ENCODE measurements around the gene RANBP1. TPM values are rescaled to one million over a fixed set of nuclear protein-coding genes. Genes with fewer than 3 reads are reported as not detected.

Gene RANBP1
- total and polyA plus RNA-seq, 9 of the 15 experiments (the other 6 are each of a cell fraction or from before 2014, with no cell fraction given) = 162 to 2,891 (median 1,289) TPM

DNA sequence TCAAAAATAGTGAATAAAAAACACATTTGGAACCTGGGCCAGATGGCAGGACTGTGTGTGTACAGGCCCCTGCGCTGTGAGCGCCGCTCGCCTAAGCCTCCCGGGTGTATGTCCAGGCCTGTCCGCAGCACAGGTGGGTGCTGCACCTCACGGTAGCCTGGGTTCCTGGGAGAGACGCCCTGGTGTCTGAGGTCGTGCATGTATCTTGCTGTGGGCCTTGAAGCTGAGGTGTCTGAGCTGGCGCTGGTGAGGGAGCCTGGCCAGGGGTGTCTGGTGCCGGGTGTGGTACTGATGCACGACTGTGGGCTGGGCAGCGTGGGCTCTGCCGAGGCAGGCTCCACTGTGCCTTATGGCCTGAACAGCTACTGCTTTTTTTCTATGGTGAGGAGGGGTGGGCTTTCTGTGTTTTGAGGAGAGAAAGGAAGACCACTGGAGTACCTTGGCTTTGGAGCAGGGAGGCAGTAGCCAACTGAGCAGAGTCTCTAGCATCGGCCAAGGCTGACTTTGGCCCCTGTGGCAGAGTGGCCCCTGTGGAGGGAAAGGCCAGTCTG lies 11.5 kb downstream of the RANBP1 start (continued):
- TF ChIP-seq, protein P1, sequence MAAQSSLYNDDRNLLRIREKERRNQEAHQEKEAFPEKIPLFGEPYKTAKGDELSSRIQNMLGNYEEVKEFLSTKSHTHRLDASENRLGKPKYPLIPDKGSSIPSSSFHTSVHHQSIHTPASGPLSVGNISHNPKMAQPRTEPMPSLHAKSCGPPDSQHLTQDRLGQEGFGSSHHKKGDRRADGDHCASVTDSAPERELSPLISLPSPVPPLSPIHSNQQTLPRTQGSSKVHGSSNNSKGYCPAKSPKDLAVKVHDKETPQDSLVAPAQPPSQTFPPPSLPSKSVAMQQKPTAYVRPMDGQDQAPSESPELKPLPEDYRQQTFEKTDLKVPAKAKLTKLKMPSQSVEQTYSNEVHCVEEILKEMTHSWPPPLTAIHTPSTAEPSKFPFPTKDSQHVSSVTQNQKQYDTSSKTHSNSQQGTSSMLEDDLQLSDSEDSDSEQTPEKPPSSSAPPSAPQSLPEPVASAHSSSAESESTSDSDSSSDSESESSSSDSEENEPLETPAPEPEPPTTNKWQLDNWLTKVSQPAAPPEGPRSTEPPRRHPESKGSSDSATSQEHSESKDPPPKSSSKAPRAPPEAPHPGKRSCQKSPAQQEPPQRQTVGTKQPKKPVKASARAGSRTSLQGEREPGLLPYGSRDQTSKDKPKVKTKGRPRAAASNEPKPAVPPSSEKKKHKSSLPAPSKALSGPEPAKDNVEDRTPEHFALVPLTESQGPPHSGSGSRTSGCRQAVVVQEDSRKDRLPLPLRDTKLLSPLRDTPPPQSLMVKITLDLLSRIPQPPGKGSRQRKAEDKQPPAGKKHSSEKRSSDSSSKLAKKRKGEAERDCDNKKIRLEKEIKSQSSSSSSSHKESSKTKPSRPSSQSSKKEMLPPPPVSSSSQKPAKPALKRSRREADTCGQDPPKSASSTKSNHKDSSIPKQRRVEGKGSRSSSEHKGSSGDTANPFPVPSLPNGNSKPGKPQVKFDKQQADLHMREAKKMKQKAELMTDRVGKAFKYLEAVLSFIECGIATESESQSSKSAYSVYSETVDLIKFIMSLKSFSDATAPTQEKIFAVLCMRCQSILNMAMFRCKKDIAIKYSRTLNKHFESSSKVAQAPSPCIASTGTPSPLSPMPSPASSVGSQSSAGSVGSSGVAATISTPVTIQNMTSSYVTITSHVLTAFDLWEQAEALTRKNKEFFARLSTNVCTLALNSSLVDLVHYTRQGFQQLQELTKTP (IDR thresholded peaks at IDR 0.05; ENCODE audit: low read depth in 1 of 2, partially characterized antibody in 2 of 2) = no peak
- TF ChIP-seq, protein P2, sequence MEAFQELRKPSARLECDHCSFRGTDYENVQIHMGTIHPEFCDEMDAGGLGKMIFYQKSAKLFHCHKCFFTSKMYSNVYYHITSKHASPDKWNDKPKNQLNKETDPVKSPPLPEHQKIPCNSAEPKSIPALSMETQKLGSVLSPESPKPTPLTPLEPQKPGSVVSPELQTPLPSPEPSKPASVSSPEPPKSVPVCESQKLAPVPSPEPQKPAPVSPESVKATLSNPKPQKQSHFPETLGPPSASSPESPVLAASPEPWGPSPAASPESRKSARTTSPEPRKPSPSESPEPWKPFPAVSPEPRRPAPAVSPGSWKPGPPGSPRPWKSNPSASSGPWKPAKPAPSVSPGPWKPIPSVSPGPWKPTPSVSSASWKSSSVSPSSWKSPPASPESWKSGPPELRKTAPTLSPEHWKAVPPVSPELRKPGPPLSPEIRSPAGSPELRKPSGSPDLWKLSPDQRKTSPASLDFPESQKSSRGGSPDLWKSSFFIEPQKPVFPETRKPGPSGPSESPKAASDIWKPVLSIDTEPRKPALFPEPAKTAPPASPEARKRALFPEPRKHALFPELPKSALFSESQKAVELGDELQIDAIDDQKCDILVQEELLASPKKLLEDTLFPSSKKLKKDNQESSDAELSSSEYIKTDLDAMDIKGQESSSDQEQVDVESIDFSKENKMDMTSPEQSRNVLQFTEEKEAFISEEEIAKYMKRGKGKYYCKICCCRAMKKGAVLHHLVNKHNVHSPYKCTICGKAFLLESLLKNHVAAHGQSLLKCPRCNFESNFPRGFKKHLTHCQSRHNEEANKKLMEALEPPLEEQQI (IDR thresholded peaks at IDR 0.05) = no peak
- TF ChIP-seq LARP7 (IDR thresholded peaks at IDR 0.05) (no peak), CCNT2 (IDR thresholded peaks at IDR 0.05; ENCODE audit: borderline replicate concordance, extremely low read depth, insufficient read length, low read depth, low read length) (no peak), TARDBP (IDR thresholded peaks at IDR 0.05) (no peak), PRMT5 (CRISPR knock-in tag; IDR thresholded peaks at IDR 0.05) (no peak), PCBP1 (IDR thresholded peaks at IDR 0.05; ENCODE audit: low read depth, low read length, poor library complexity, severe bottlenecking) (no peak), HNRNPH1 (optimal IDR thresholded peaks at IDR 0.05; ENCODE audit: low read depth, low read length) (no peak), NCOA2 (IDR thresholded peaks at IDR 0.05; ENCODE audit: partially characterized antibody in 2 of 2) (no peak), TEAD4 (IDR thresholded peaks at IDR 0.05; ENCODE audit: low read length) (no peak; the same call in 1 of the 2 replicates), TEAD4 (CRISPR knock-in tag; IDR thresholded peaks at IDR 0.05; ENCODE audit: borderline replicate concordance) (no peak), DIDO1 (tag; IDR thresholded peaks at IDR 0.05; ENCODE audit: low read depth) (no peak)
- TF ChIP-seq, protein P3, sequence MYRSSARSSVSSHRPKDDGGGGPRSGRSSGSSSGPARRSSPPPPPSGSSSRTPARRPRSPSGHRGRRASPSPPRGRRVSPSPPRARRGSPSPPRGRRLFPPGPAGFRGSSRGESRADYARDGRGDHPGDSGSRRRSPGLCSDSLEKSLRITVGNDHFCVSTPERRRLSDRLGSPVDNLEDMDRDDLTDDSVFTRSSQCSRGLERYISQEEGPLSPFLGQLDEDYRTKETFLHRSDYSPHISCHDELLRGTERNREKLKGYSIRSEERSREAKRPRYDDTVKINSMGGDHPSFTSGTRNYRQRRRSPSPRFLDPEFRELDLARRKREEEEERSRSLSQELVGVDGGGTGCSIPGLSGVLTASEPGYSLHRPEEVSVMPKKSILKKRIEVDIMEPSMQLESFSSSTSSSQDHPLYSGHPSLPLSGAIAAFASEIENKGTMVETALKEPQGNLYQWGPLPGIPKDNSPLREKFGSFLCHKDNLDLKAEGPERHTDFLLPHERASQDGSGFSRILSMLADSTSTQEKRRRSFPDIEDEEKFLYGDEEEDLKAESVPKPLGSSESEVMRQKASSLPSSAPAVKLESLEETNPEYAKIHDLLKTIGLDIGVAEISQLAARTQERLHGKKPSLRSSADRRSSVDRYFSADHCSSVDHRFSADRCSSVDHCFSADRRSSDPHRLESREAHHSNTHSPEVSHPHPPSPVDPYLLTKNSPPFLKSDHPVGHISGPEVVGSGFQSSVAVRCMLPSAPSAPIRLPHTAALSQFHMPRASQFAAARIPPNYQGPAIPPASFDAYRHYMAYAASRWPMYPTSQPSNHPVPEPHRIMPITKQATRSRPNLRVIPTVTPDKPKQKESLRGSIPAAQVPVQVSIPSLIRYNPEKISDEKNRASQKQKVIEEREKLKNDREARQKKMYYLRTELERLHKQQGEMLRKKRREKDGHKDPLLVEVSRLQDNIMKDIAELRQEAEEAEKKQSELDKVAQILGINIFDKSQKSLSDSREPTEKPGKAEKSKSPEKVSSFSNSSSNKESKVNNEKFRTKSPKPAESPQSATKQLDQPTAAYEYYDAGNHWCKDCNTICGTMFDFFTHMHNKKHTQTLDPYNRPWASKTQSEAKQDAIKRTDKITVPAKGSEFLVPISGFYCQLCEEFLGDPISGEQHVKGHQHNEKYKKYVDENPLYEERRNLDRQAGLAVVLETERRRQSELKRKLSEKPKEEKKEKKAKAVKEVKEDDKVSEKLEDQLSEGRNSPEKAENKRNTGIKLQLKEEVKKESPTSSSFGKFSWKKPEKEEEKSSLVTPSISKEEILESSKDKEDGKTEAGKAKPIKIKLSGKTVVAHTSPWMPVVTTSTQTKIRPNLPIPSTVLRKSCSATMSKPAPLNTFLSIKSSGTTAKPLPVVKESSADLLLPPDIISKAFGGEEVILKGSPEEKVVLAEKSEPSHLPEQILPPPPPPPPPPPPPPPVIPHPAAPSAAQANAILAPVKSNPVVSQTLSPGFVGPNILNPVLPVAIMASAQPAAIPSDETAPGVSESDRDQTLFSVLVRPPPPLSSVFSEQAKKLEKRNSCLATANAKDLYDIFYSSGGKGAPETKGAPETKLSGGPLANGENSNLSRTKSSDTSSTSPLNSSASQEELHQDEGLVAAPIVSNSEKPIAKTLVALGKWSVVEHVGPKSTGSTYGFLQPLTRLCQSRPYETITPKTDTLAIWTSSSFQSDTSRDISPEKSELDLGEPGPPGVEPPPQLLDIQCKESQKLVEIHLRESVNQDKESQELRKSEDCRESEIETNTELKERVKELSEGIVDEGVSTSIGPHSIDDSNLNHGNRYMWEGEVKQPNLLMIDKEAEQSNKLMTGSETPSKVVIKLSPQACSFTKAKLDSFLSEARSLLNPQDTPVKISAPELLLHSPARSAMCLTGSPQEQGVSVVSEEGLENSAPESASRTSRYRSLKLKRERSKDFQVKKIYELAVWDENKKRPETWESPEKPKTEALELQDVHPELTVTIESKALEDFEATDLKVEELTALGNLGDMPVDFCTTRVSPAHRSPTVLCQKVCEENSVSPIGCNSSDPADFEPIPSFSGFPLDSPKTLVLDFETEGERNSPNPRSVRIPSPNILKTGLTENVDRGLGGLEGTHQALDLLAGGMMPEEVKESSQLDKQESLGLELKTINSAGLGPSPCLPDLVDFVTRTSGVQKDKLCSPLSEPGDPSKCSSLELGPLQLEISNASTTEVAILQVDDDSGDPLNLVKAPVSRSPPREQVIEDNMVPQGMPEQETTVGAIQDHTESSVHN (IDR thresholded peaks at IDR 0.05; ENCODE audit: borderline replicate concordance in 1 of 2, low read depth in 1 of 2) = no peak

Data from K562 (cell line).